AG04449 (cell line): ENCODE results near the gene AK1.
A peak's percentile ranks its signal among the peaks of the same experiment; 100 is the strongest.

Experiments
- CTCF ChIA-PET: fragments of 350-600 bp; formaldehyde crosslinking; extraction: SDS; loops from one replicate; lab custom pipeline; 2021; ENCODE audit warnings: antibody characterized with exemption; lab: Yijun Ruan, JAX
- POLR2A ChIA-PET: fragments of 400-600, 350-600 bp; formaldehyde crosslinking; extraction: SDS; loops from one replicate; lab custom pipeline; 2020; ENCODE audit warnings: antibody characterized with exemption, inconsistent platforms; lab: Yijun Ruan, JAX
- DNase-seq: peaks from one replicate; pipeline ENCODE4 v3.0.0-alpha.2; 2010; ENCODE audit warnings: low read depth, low spot score
- H3K4me3 ChIP-seq: 2 replicates; pipeline ENCODE4 v1.5.1; 2011; ENCODE audit warnings: low read depth, mild to moderate bottlenecking, control low read depth, low read length
- TF ChIP-seq, protein P1 (sequence below): IDR thresholded peaks from one replicate; pipeline ENCODE4 v1.5.1; 2011; ENCODE audit warnings: mild to moderate bottlenecking, moderate library complexity, low read length, control low read depth, inconsistent platforms; ENCODE audit not compliant: insufficient read depth; ENCODE audit errors: missing control alignments

The AK1 gene

GRCh38 chr9:127917603-127918002 is 40.1 kb upstream of the AK1 start:
- DNase-seq, result no peak
- CTCF ChIA-PET, result interaction anchor here (0.7 to 2.5 kb wide), 9 partner anchors 44 to 197 kb away, joined by 3 to 13 read pairs (median 7); partner anchors contain the start of genes CDK9 and TOR2A
- TF ChIP-seq, protein P1, sequence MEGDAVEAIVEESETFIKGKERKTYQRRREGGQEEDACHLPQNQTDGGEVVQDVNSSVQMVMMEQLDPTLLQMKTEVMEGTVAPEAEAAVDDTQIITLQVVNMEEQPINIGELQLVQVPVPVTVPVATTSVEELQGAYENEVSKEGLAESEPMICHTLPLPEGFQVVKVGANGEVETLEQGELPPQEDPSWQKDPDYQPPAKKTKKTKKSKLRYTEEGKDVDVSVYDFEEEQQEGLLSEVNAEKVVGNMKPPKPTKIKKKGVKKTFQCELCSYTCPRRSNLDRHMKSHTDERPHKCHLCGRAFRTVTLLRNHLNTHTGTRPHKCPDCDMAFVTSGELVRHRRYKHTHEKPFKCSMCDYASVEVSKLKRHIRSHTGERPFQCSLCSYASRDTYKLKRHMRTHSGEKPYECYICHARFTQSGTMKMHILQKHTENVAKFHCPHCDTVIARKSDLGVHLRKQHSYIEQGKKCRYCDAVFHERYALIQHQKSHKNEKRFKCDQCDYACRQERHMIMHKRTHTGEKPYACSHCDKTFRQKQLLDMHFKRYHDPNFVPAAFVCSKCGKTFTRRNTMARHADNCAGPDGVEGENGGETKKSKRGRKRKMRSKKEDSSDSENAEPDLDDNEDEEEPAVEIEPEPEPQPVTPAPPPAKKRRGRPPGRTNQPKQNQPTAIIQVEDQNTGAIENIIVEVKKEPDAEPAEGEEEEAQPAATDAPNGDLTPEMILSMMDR, result no peak
- POLR2A ChIA-PET, result no interaction called here
- H3K4me3 ChIP-seq, result no peak overlapping the region

- ChIA-PET CTCF (interaction anchor here (0.8 to 2.5 kb wide), 9 partner anchors 19 to 184 kb away, joined by 3 to 13 read pairs (median 7); partner anchors contain the start of genes CDK9 and TOR2A), POLR2A (interaction anchor here (1.2 kb wide), 1 partner anchor 19 kb away, joined by 5 read pairs; no protein-coding TSS in a partner anchor)
- H3K4me3 ChIP-seq, result peak within 1 kb of the TSS; percentile 74
- TF ChIP-seq, protein P1, result no peak
- DNase-seq, result no peak
These were observed 39.5 kb upstream of the AK1 start, which contains the start of gene ST6GALNAC4 for GRCh38 chr9:127916720-127917581. Gene ST6GALNAC4, minus strand, starts transcription at chr9:127917041. Its CDS starts 622 bp downstream, at chr9:127916419.

GRCh38 chr9:127915801-127916719 is 38.6 kb upstream of the AK1 start:
- no peak for DNase-seq
- TF ChIP-seq, protein P1, result no peak

GRCh38 chr9:127915325-127915752 is 37.9 kb upstream of the AK1 start:
- ChIA-PET CTCF (interaction anchor here (0.6 to 1.3 kb wide), 3 partner anchors 180 to 326 kb away, joined by 3 to 4 read pairs (median 3); partner anchors contain the start of gene TOR2A), POLR2A (interaction anchor here (0.6 kb wide), 1 partner anchor 87 kb away, joined by 4 read pairs; no protein-coding TSS in a partner anchor)
- DNase-seq, result no peak
- no peak overlapping the region; the same call in 1 of the 2 replicates for H3K4me3 ChIP-seq
- TF ChIP-seq, protein P1, result no peak

More at GRCh38 chr9:127915801-127916719, 38.6 kb upstream of the AK1 start:
- peak overlapping the region; percentile 74 for H3K4me3 ChIP-seq
- POLR2A ChIA-PET, result interaction anchor here (0.6 to 1.2 kb wide), 2 partner anchors 18 to 88 kb away, joined by 4 to 5 read pairs; no protein-coding TSS in a partner anchor
- CTCF ChIA-PET, result interaction anchor here (0.6 to 2.5 kb wide), 11 partner anchors 18 to 327 kb away, joined by 3 to 13 read pairs (median 5); partner anchors contain the start of genes CDK9 and TOR2A

- TF ChIP-seq, protein P1, result no peak
- no peak overlapping the region for H3K4me3 ChIP-seq
- no peak for DNase-seq
- POLR2A ChIA-PET, result no interaction called here
- CTCF ChIA-PET, result interaction anchor here (1.1 kb wide), 1 partner anchor 204 kb away, joined by 4 read pairs; no protein-coding TSS in a partner anchor
These were observed 36.2 kb upstream of the AK1 start for GRCh38 chr9:127913682-127914081.
